ENCODE measurements around the gene POM121.
"Not testable (repeated sequence)": the region's sequence is repeated elsewhere in the genome, so short reads cannot be mapped to it uniquely, and the experiment has no call there.

The POM121 gene

GRCh38 chr7:72975656-72976286, 50.9 kb downstream of the POM121 start:
- in situ Hi-C loops (cut with HindIII; ENCODE audit: low pct_ligation_motif_present, low pct_unique_long_range_greater_than_20kb, low sequenced_read_pairs); DNase-seq: not testable (repeated sequence)

DNA sequence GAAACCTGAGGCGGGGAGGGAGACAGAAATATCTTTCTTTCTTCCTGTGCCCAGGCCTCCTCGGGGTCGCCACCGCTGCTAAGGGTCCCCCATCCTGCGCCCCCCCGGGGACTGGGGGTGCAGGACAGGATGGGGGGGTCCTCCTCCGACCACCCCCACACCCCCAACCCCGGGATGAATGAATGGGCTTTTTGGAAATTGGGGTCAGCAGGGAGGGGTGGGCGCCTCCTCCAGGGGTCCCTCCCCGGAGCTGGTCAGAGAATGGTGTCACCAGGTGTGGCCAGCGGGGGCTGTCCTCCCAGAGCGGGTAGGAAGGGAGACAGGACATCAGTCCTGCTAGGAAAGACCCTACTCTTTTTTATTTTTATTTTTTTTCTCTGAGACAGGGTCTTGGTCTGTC, 51.5 kb downstream of the POM121 start:
- in situ Hi-C loops (cut with HindIII; ENCODE audit: low pct_ligation_motif_present, low pct_unique_long_range_greater_than_20kb, low sequenced_read_pairs); DNase-seq: not testable (repeated sequence)

GRCh38 chr7:72980382-72980781, 55.5 kb downstream of the POM121 start:
- in situ Hi-C loops (cut with HindIII; ENCODE audit: low pct_ligation_motif_present, low pct_unique_long_range_greater_than_20kb, low sequenced_read_pairs); DNase-seq: not testable (repeated sequence)

DNA sequence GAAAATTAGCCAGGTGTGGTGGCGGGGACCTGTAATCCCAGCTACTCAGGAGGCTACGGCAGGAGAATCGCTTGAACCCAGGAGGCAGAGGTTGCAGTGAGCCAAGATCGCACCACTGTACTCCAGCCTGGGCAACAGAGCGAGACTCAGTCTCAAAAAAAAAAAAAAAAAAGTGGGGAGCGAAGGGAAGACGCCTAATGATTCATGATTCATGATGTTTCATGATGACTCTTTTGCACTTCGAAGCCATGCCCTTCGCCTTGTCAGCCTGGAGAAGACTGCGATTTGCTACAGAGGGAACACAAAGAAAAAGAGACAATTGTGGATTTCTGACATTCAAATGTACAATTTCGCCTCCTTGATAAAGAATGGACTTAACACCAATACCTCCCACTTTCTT, 57.2 kb downstream of the POM121 start:
- DNase-seq; in situ Hi-C loops (cut with HindIII; ENCODE audit: low pct_ligation_motif_present, low pct_unique_long_range_greater_than_20kb, low sequenced_read_pairs): not testable (repeated sequence)

- DNase-seq; in situ Hi-C loops (cut with HindIII; ENCODE audit: low pct_ligation_motif_present, low pct_unique_long_range_greater_than_20kb, low sequenced_read_pairs): not testable (repeated sequence)
Observed at GRCh38 chr7:72990146-72990913, 65.4 kb downstream of the POM121 start.

- in situ Hi-C loops (cut with HindIII; ENCODE audit: low pct_ligation_motif_present, low pct_unique_long_range_greater_than_20kb, low sequenced_read_pairs), result not testable (repeated sequence)
Observed at GRCh38 chr7:72995484-72995883, 70.6 kb downstream of the POM121 start.

GRCh38 chr7:72997447-72997846, 72.6 kb downstream of the POM121 start:
- in situ Hi-C loops (cut with HindIII; ENCODE audit: low pct_ligation_motif_present, low pct_unique_long_range_greater_than_20kb, low sequenced_read_pairs); DNase-seq: not testable (repeated sequence)

More at GRCh38 chr7:72995484-72995883, 70.6 kb downstream of the POM121 start:
- not testable (repeated sequence) for DNase-seq

DNA sequence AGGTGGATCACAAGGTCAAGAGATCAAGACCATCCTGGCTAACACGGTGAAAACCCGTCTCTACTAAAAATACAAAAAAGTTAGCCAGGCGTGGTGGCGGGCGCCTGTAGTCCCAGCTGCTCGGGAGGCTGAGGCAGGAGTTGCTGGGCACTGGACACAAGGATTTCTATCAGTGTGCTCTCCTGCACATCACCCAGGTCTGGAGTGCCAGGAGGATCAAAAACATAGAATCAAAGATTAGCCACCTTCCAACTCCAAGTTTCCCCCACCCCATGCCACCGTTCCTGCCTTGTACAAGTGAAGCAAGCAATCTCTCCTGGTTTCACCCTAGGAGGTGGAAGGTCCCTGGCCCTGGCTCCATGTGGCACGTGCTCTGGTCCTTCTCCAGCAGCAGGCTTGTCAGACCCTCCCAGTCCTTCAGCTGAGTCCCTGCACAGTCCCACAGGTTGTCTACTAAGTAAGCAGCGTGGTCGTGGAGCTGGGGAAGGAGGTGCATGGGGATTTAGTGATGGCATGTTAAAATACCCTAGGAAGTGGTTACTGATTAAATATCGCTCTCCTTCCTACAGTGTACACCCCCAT, 73.1 kb downstream of the POM121 start:
- in situ Hi-C loops (cut with HindIII; ENCODE audit: low pct_ligation_motif_present, low pct_unique_long_range_greater_than_20kb, low sequenced_read_pairs); DNase-seq: not testable (repeated sequence)
